ENCODE measurements around the gene ASB4.
A peak's percentile ranks its signal among the peaks of the same experiment; 100 is the strongest.

ASB4 gene

GRCh38 chr7:95543312-95543711 lies 57.6 kb downstream of the ASB4 start:
- Histone ChIP-seq H4K20me1 (ENCODE audit: insufficient read depth, low read length) (no peaks in the 10 kb centered on the region), H3K9me3 (replicated peaks; ENCODE audit: insufficient read depth, low read length) (no peaks in the 10 kb centered on the region), H3K4me1 (ENCODE audit: low read length) (0 out of 2 replicates have a peak, but pooled peaks cover 4% of the 10 kb centered on the region), H3K9ac (ENCODE audit: low read length) (no peak overlapping the region), H2AFZ (ENCODE audit: low read length) (no peak overlapping the region), H3K27me3 (replicated peaks; ENCODE audit: insufficient read depth, low read length) (no peaks in the 10 kb centered on the region), H3K79me2 (ENCODE audit: low read length) (no peaks in the 10 kb centered on the region), H3K36me3 (replicated peaks; ENCODE audit: insufficient read depth, low read length) (no peaks in the 10 kb centered on the region), H3K27ac (ENCODE audit: low read length) (no peak overlapping the region), H3K9me2 (replicated peaks; ENCODE audit: insufficient read depth, low read length) (no peaks in the 10 kb centered on the region), H3F3A (ENCODE audit: insufficient read depth, low read length) (no peaks in the 10 kb centered on the region), H3K4me3 (ENCODE audit: low read length) (no peak overlapping the region), H3K4me2 (ENCODE audit: low read depth, low read length) (no peak overlapping the region)
- TF ChIP-seq EZH2phosphoT487 (IDR thresholded peaks at IDR 0.05; ENCODE audit: low read length) = no peak
- TF ChIP-seq, protein P1, sequence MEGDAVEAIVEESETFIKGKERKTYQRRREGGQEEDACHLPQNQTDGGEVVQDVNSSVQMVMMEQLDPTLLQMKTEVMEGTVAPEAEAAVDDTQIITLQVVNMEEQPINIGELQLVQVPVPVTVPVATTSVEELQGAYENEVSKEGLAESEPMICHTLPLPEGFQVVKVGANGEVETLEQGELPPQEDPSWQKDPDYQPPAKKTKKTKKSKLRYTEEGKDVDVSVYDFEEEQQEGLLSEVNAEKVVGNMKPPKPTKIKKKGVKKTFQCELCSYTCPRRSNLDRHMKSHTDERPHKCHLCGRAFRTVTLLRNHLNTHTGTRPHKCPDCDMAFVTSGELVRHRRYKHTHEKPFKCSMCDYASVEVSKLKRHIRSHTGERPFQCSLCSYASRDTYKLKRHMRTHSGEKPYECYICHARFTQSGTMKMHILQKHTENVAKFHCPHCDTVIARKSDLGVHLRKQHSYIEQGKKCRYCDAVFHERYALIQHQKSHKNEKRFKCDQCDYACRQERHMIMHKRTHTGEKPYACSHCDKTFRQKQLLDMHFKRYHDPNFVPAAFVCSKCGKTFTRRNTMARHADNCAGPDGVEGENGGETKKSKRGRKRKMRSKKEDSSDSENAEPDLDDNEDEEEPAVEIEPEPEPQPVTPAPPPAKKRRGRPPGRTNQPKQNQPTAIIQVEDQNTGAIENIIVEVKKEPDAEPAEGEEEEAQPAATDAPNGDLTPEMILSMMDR (IDR thresholded peaks at IDR 0.05; ENCODE audit: low read length) = no peak
- no peak for TF ChIP-seq EZH2 (optimal IDR thresholded peaks at IDR 0.05; ENCODE audit: low read depth, low read length)
- DNase-seq = no peak

GRCh38 chr7:95544171-95544570 lies 58.4 kb downstream of the ASB4 start:
- Histone ChIP-seq H3K9me3 (replicated peaks; ENCODE audit: insufficient read depth, low read length) (no peaks in the 10 kb centered on the region), H3K4me1 (ENCODE audit: low read length) (0 out of 2 replicates have a peak, but pooled peaks cover 4% of the 10 kb centered on the region), H3F3A (ENCODE audit: insufficient read depth, low read length) (no peaks in the 10 kb centered on the region), H3K27ac (ENCODE audit: low read length) (no peak overlapping the region), H3K4me2 (ENCODE audit: low read depth, low read length) (no peak overlapping the region), H3K36me3 (replicated peaks; ENCODE audit: insufficient read depth, low read length) (no peaks in the 10 kb centered on the region), H3K79me2 (ENCODE audit: low read length) (no peaks in the 10 kb centered on the region), H4K20me1 (ENCODE audit: insufficient read depth, low read length) (no peaks in the 10 kb centered on the region), H3K9ac (ENCODE audit: low read length) (no peak overlapping the region), H3K27me3 (replicated peaks; ENCODE audit: insufficient read depth, low read length) (no peaks in the 10 kb centered on the region), H3K4me3 (ENCODE audit: low read length) (no peak overlapping the region), H2AFZ (ENCODE audit: low read length) (no peak overlapping the region), H3K9me2 (replicated peaks; ENCODE audit: insufficient read depth, low read length) (no peaks in the 10 kb centered on the region)
- DNase-seq = no peak
- TF ChIP-seq EZH2phosphoT487 (IDR thresholded peaks at IDR 0.05; ENCODE audit: low read length) = no peak
- TF ChIP-seq, protein P1 (IDR thresholded peaks at IDR 0.05; ENCODE audit: low read length) = no peak
- TF ChIP-seq EZH2 (optimal IDR thresholded peaks at IDR 0.05; ENCODE audit: low read depth, low read length) = no peak

DNA sequence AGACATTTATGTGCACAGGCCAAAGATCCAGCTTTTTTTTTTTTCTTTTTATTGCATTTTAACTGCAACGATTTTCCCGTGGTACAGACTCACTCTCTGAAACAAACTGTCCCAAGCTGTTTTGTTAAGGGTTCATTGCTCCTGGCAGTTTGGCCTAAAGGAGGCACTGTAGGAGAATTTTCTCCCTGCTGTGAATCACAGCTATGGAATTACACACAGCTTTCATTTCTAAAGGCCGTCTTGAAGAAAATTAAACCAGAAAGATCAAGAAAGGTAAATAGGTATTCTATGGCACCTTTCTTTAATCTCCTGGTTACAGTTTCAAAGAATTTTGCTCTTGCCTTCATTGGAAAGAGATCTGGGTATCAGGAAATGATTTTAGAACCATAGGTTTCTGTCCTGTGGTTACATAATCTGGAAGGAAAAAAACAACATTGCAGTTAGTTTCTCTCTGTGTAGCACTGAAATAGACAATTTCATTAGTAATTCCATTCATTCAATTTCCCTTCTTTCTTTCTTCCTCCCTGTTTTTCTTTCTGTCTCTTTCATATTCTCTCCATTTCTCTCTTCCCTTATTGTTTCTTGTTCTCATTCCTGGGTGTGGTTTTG lies 59.4 kb downstream of the ASB4 start:
- no peak for TF ChIP-seq EZH2phosphoT487 (IDR thresholded peaks at IDR 0.05; ENCODE audit: low read length)
- TF ChIP-seq, protein P1 (IDR thresholded peaks at IDR 0.05; ENCODE audit: low read length) = peak; percentile 71
- Histone ChIP-seq H3K9ac (ENCODE audit: low read length) (no peak overlapping the region), H3F3A (ENCODE audit: insufficient read depth, low read length) (no peaks in the 10 kb centered on the region), H4K20me1 (ENCODE audit: insufficient read depth, low read length) (no peaks in the 10 kb centered on the region), H3K4me1 (ENCODE audit: low read length) (0 out of 2 replicates have a peak, but pooled peaks cover 4% of the 10 kb centered on the region), H3K27me3 (replicated peaks; ENCODE audit: insufficient read depth, low read length) (no peaks in the 10 kb centered on the region), H3K9me3 (replicated peaks; ENCODE audit: insufficient read depth, low read length) (no peaks in the 10 kb centered on the region), H3K4me2 (ENCODE audit: low read depth, low read length) (peak overlapping the region; percentile 59), H3K36me3 (replicated peaks; ENCODE audit: insufficient read depth, low read length) (no peaks in the 10 kb centered on the region), H3K27ac (ENCODE audit: low read length) (no peak overlapping the region), H3K4me3 (ENCODE audit: low read length) (peak overlapping the region; percentile 28; the same call in 1 of the 2 replicates), H3K79me2 (ENCODE audit: low read length) (no peaks in the 10 kb centered on the region), H3K9me2 (replicated peaks; ENCODE audit: insufficient read depth, low read length) (no peaks in the 10 kb centered on the region), H2AFZ (ENCODE audit: low read length) (peak overlapping the region; percentile 49)
- DNase-seq = peak; percentile 19

All from MM.1S (cell line).